Mesendoderm (in vitro differentiated cells): ENCODE data around the gene TTLL9.

ENCODE experiments used
- DNase-seq: peaks from one replicate; pipeline ENCODE4 v3.0.0; 2013
- H2AK5ac ChIP-seq: 2 replicates; pipeline ENCODE4 v1.6.1; 2013; ENCODE audit warnings: low read length, inconsistent platforms
- H2BK120ac ChIP-seq: 2 replicates; pipeline ENCODE4 v1.6.1; 2013; ENCODE audit warnings: low read depth, mild to moderate bottlenecking, low read length, moderate library complexity, mixed read lengths
- H2BK15ac ChIP-seq: replicated peaks from 2 replicates; pipeline ENCODE4 v1.6.1; 2013; ENCODE audit warnings: low read depth, mild to moderate bottlenecking, moderate library complexity
- H2BK5ac ChIP-seq: 2 replicates; pipeline ENCODE4 v1.6.1; 2013; ENCODE audit warnings: low read length, inconsistent platforms
- H3K18ac ChIP-seq: 2 replicates; pipeline ENCODE4 v1.6.1; 2013; ENCODE audit warnings: mild to moderate bottlenecking, low read length, mixed read lengths
- H3K23ac ChIP-seq: one replicate; pipeline ENCODE4 v1.6.1; 2013; ENCODE audit warnings: low read length
- H3K27ac ChIP-seq: 2 replicates; pipeline ENCODE4 v1.5.1; 2013; ENCODE audit warnings: low read depth, mild to moderate bottlenecking, inconsistent platforms, low read length, moderate library complexity
- H3K27me3 ChIP-seq: 2 replicates; pipeline ENCODE4 v1.6.1; 2013; ENCODE audit warnings: low read length, control low read depth, mild to moderate bottlenecking, inconsistent platforms; ENCODE audit not compliant: insufficient read depth, poor library complexity
- H3K36me3 ChIP-seq: 2 replicates; pipeline ENCODE4 v1.6.1; 2013; ENCODE audit warnings: low read length, inconsistent platforms; ENCODE audit not compliant: control insufficient read depth, insufficient read depth
- H3K4ac ChIP-seq: one replicate; pipeline ENCODE4 v1.6.1; 2013; ENCODE audit warnings: low read depth, mild to moderate bottlenecking, low read length, moderate library complexity
- H3K4me1 ChIP-seq: 2 replicates; pipeline ENCODE4 v1.6.1; 2013; ENCODE audit warnings: low read depth, low read length, inconsistent platforms; ENCODE audit not compliant: control insufficient read depth
- H3K4me2 ChIP-seq: 2 replicates; pipeline ENCODE4 v1.6.1; 2013; ENCODE audit warnings: low read length
- H3K4me3 ChIP-seq: 2 replicates; pipeline ENCODE4 v1.5.1; 2013; ENCODE audit warnings: mild to moderate bottlenecking, low read length
- H3K56ac ChIP-seq: one replicate; pipeline ENCODE4 v1.6.1; 2013; ENCODE audit warnings: low read length
- H3K79me1 ChIP-seq: 2 replicates; pipeline ENCODE4 v1.6.1; 2013; ENCODE audit warnings: low read length, inconsistent platforms
- H3K79me2 ChIP-seq: 2 replicates; pipeline ENCODE4 v1.6.1; 2013; ENCODE audit warnings: mild to moderate bottlenecking, low read length; ENCODE audit not compliant: control insufficient read depth, insufficient read depth
- H3K9ac ChIP-seq: 2 replicates; pipeline ENCODE4 v1.6.1; 2013; ENCODE audit warnings: low read length, inconsistent platforms
- H4K5ac ChIP-seq: one replicate; pipeline ENCODE4 v1.6.1; 2013; ENCODE audit warnings: low read length
- H4K8ac ChIP-seq: one replicate; pipeline ENCODE4 v1.6.1; 2013; ENCODE audit warnings: low read depth, mild to moderate bottlenecking, control low read depth, low read length, moderate library complexity
- WGBS: extraction: QIAGEN DNeasy Blood & Tissue Kit; methylation state at CpG from one replicate; pipeline ENCODE4 v1.1.7; 2013; ENCODE audit warnings: low lambda C conversion rate, missing lambda C conversion rate; ENCODE audit not compliant: insufficient coverage; ENCODE audit errors: extremely low coverage; 5-methylcytosine and 5-hydroxymethylcytosine counted together

The TTLL9 gene

DNA sequence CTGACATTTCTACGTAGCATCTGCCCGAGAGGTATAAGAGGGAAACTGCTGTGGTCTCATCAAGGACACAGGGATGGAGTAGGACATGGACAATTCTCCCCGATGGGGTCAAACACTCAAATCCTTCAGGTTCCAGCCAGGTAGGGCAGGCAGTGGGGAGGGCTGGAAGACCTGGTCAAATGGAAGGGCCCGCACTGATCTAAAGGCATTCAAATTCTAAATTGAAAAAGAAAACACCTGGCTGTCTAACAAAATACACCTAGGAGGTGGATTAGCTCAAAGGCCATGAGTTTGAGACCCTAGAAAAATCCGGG lies 8.3 kb upstream of the TTLL9 start:
- peak overlapping the region; percentile 34 for H3K4me2 ChIP-seq
- no peak overlapping the region for H3K23ac ChIP-seq
- H2BK120ac ChIP-seq, result no peak overlapping the region
- H3K79me1 ChIP-seq, result no peaks in the 10 kb centered on the region
- no peak overlapping the region for H4K8ac ChIP-seq
- H3K79me2 ChIP-seq, result no peaks in the 10 kb centered on the region
- no peak overlapping the region for H2BK15ac ChIP-seq
- no peaks in the 10 kb centered on the region for H3K27me3 ChIP-seq
- peak overlapping the region; percentile 4 for H3K9ac ChIP-seq
- H2AK5ac ChIP-seq, result no peak overlapping the region
- H3K18ac ChIP-seq, result no peak overlapping the region
- H2BK5ac ChIP-seq, result no peak overlapping the region
- peaks cover 4% of the 10 kb centered on the region for H3K4me1 ChIP-seq
- H4K5ac ChIP-seq, result no peak overlapping the region
- no CpG with 5 or more reads among the region's 5 CpGs for WGBS
- H3K4ac ChIP-seq, result no peak overlapping the region
- no peak for DNase-seq
- H3K56ac ChIP-seq, result peak overlapping the region; percentile 28
- H3K4me3 ChIP-seq, result peak overlapping the region; percentile 2
- no peaks in the 10 kb centered on the region for H3K36me3 ChIP-seq
- H3K27ac ChIP-seq, result no peak overlapping the region

DNA sequence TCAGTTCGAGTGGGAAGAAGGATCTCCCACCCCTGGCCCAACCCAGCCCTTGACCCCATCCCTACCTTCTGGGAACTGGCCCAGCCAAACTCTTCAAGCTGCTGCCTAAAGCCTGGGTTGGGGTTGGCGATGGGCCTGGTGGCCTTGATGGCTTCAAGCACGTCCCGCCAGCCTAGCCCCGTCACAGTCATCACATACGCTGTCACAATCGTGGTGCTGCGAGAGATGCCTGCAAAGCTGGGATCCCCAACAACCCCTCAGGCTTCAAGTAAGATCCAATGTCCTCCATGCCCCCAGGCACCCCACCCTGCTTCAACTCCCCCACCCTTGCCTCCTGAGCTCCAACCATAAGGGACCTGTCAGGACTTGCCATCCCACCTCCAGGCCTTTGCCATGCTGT lies 7.9 kb upstream of the TTLL9 start:
- peaks cover 4% of the 10 kb centered on the region for H3K4me1 ChIP-seq
- no peak overlapping the region for H2BK15ac ChIP-seq
- H3K4me3 ChIP-seq, result no peak overlapping the region
- no peak overlapping the region for H3K18ac ChIP-seq
- no peaks in the 10 kb centered on the region for H3K79me2 ChIP-seq
- DNase-seq, result no peak
- H3K27me3 ChIP-seq, result no peaks in the 10 kb centered on the region
- H3K4me2 ChIP-seq, result no peak overlapping the region
- no peak overlapping the region for H3K27ac ChIP-seq
- no peak overlapping the region for H4K8ac ChIP-seq
- H4K5ac ChIP-seq, result no peak overlapping the region
- H2AK5ac ChIP-seq, result no peak overlapping the region
- H2BK120ac ChIP-seq, result no peak overlapping the region
- no peak overlapping the region for H2BK5ac ChIP-seq
- no peak overlapping the region for H3K23ac ChIP-seq
- no peak overlapping the region for H3K9ac ChIP-seq
- no peaks in the 10 kb centered on the region for H3K36me3 ChIP-seq
- H3K56ac ChIP-seq, result no peak overlapping the region
- H3K4ac ChIP-seq, result no peak overlapping the region
- WGBS, result no CpG with 5 or more reads among the region's 8 CpGs
- H3K79me1 ChIP-seq, result no peaks in the 10 kb centered on the region

GRCh38 chr20:31863296-31864085 lies 6.9 kb upstream of the TTLL9 start:
- DNase-seq, result no peak
- Histone ChIP-seq H3K79me2 (no peaks in the 10 kb centered on the region), H4K8ac (no peak overlapping the region), H4K5ac (no peak overlapping the region), H3K23ac (no peak overlapping the region), H3K4ac (no peak overlapping the region), H2BK5ac (no peak overlapping the region), H3K9ac (no peak overlapping the region), H3K4me2 (no peak overlapping the region), H3K18ac (no peak overlapping the region), H3K79me1 (no peaks in the 10 kb centered on the region), H2BK15ac (no peak overlapping the region), H3K27me3 (no peaks in the 10 kb centered on the region), H3K36me3 (no peaks in the 10 kb centered on the region), H2AK5ac (no peak overlapping the region), H3K27ac (no peak overlapping the region), H3K56ac (no peak overlapping the region), H3K4me1 (peaks cover 4% of the 10 kb centered on the region), H3K4me3 (no peak overlapping the region), H2BK120ac (no peak overlapping the region)
- no CpG with 5 or more reads among the region's 9 CpGs for WGBS

GRCh38 chr20:31864521-31865400 lies 5.7 kb upstream of the TTLL9 start:
- no peaks in the 10 kb centered on the region for H3K79me2 ChIP-seq
- H2BK5ac ChIP-seq, result no peak overlapping the region
- H2AK5ac ChIP-seq, result no peak overlapping the region
- no peak overlapping the region for H3K18ac ChIP-seq
- H3K4me3 ChIP-seq, result no peak overlapping the region
- no peak overlapping the region for H2BK15ac ChIP-seq
- H3K4ac ChIP-seq, result no peak overlapping the region
- peaks cover 2% of the 10 kb centered on the region for H3K27me3 ChIP-seq
- H3K27ac ChIP-seq, result no peak overlapping the region
- H3K23ac ChIP-seq, result no peak overlapping the region
- WGBS, result no CpG with 5 or more reads among the region's 12 CpGs
- no peak overlapping the region for H3K56ac ChIP-seq
- no peak overlapping the region for H4K8ac ChIP-seq
- H3K4me2 ChIP-seq, result no peak overlapping the region
- peaks cover 4% of the 10 kb centered on the region for H3K4me1 ChIP-seq
- H3K79me1 ChIP-seq, result no peaks in the 10 kb centered on the region
- no peak for DNase-seq
- no peak overlapping the region for H4K5ac ChIP-seq
- no peak overlapping the region for H2BK120ac ChIP-seq
- no peaks in the 10 kb centered on the region for H3K36me3 ChIP-seq
- H3K9ac ChIP-seq, result no peak overlapping the region

DNA sequence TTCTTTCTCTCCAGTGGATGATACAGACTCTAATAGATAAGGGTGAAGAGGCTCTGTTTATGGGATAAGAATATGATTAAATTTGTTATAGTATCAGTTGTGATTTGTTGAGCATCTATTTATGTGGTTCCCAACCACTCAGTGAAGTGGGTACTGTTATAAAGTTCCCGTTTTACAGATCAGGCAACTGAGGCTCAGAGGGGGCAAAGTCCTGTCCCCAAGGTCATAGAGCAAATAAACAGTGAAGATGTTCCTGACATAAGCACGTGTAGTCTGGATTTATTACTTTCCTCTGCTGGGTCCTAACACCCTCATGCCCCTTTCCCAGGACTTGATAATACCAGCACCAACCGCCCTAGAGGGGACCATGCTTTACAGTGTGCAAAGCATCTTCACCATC lies 4.2 kb upstream of the TTLL9 start:
- Histone ChIP-seq H2BK120ac (no peak overlapping the region), H3K4me3 (no peak overlapping the region), H3K79me1 (no peaks in the 10 kb centered on the region), H3K4me1 (no peaks in the 10 kb centered on the region), H3K4ac (no peak overlapping the region), H3K4me2 (no peak overlapping the region), H4K5ac (no peak overlapping the region), H3K9ac (no peak overlapping the region), H3K27me3 (peaks cover 7% of the 10 kb centered on the region), H2BK15ac (no peak overlapping the region), H4K8ac (no peak overlapping the region), H2AK5ac (no peak overlapping the region), H3K56ac (no peak overlapping the region), H3K23ac (no peak overlapping the region), H3K18ac (no peak overlapping the region), H3K79me2 (no peaks in the 10 kb centered on the region), H3K27ac (no peak overlapping the region), H2BK5ac (no peak overlapping the region), H3K36me3 (no peaks in the 10 kb centered on the region)
- WGBS, result no CpG with 5 or more reads among the region's 3 CpGs
- no peak for DNase-seq
